GM12865 (cell line): Measurements from ENCODE around the gene SHPK.

ENCODE experiments used
- DNase-seq: peaks from one replicate; pipeline ENCODE4 v3.0.0; 2010; ENCODE audit warnings: low read depth
- H3K4me3 ChIP-seq: 2 replicates; pipeline ENCODE4 v1.5.1; 2011; ENCODE audit warnings: mild to moderate bottlenecking, low read depth, low read length, control low read depth
- TF ChIP-seq, protein P1 (sequence below): IDR thresholded peaks from 2 replicates; pipeline ENCODE4 v1.5.1; 2011; ENCODE audit warnings: low read length, control low read depth, low read depth, inconsistent platforms; ENCODE audit not compliant: insufficient read depth; ENCODE audit errors: missing control alignments

SHPK gene

DNA sequence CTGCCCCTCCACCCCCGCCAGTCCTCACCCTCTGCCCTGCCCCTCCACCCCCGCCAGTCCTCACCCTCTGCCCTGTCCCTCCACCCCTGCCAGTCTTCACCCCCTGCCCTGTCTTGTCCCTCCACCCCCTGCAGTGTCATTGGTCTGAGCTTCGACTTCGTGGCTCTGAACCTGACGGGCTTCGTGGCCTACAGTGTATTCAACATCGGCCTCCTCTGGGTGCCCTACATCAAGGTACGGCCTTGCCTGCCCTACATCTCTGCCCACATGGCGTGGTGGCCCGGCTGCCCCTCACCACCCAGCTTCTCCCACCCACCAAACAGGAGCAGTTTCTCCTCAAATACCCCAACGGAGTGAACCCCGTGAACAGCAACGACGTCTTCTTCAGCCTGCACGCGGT, 20.3 kb upstream of the SHPK start:
- no peak overlapping the region for H3K4me3 ChIP-seq
- DNase-seq, result no peak
- TF ChIP-seq, protein P1, sequence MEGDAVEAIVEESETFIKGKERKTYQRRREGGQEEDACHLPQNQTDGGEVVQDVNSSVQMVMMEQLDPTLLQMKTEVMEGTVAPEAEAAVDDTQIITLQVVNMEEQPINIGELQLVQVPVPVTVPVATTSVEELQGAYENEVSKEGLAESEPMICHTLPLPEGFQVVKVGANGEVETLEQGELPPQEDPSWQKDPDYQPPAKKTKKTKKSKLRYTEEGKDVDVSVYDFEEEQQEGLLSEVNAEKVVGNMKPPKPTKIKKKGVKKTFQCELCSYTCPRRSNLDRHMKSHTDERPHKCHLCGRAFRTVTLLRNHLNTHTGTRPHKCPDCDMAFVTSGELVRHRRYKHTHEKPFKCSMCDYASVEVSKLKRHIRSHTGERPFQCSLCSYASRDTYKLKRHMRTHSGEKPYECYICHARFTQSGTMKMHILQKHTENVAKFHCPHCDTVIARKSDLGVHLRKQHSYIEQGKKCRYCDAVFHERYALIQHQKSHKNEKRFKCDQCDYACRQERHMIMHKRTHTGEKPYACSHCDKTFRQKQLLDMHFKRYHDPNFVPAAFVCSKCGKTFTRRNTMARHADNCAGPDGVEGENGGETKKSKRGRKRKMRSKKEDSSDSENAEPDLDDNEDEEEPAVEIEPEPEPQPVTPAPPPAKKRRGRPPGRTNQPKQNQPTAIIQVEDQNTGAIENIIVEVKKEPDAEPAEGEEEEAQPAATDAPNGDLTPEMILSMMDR, result no peak

DNA sequence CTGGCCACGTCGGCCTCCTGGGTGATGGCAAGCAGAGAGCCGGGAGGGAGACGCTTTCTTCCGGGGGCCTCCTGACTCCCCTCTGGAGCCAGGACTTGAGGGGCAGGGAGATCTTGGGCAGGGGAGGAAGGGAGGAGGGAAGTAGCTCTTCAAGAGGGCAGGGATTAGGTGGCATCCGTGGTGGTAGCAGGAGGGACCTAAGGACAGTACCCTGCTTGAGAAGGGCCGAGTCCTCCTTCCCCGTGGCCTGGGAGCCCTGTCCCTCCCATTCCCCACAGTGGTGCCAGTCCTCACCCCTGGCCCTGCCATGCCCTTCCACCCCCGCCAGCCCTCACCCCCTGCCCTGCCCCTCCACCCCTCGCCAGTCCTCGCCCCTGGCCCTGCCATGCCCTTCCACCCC, 19.7 kb upstream of the SHPK start:
- H3K4me3 ChIP-seq, result no peak overlapping the region
- TF ChIP-seq, protein P1, result no peak
- no peak for DNase-seq

DNA sequence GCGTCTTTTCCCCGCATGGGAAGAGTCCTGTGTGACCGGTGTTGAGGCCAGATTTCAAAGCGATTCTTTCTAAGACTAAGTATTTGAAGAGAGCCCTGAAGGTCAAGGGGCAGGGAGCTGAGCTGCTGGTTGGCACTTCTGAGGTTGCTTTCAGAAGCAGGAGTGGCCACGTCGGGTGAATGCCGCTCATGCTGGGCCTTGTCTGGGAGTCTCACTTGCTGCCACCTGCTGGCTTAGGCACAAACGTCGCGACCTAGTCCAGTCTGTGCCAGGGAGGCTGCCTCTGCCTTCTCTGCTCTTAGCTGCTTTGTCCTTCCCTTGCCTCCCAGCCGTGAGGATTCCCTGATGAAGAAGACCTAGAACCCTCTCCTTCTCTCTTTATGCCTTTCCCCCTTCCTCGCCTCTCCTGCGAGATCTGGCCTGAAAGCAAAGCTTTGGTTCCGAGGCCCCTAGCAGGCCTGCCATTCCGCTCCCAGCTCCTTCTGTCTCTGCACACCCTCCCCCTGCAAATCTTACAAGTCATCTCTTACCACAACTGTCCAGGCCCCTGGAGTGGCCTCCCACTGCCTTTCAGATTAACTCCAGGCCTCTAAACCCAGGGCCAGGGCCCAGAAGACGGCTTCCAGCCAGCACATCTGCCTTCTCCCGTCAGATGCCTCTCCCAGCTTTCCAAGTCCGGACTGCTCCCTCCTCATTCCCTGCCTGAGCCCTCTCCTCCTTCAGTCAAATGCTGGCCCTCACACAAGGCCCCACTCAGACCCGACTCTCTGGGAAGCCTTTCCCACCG, 11.9 kb upstream of the SHPK start:
- H3K4me3 ChIP-seq, result no peak overlapping the region
- peak; percentile 67 for DNase-seq
- TF ChIP-seq, protein P1, result peak; percentile 48

DNA sequence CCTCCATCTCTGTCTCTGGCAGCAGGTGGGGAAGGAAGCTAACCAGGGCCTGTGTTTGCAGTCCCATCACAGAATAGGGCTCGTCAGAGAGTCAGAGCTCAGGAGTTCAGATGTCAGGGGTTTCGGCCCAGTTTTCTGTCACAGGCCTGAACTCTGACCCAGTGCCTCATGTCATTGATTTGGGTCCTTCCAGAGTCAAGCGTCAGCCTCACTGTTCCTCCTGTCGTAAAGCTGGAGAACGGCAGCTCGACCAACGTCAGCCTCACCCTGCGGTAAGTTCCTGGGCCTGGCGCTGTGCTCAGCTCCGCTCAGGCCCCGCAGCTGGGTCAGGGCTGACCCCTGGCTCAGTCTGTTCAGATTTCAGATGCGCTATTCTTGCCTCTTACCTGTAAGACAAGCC, 11.2 kb upstream of the SHPK start:
- no peak for DNase-seq
- H3K4me3 ChIP-seq, result no peak overlapping the region
- TF ChIP-seq, protein P1, result no peak

DNA sequence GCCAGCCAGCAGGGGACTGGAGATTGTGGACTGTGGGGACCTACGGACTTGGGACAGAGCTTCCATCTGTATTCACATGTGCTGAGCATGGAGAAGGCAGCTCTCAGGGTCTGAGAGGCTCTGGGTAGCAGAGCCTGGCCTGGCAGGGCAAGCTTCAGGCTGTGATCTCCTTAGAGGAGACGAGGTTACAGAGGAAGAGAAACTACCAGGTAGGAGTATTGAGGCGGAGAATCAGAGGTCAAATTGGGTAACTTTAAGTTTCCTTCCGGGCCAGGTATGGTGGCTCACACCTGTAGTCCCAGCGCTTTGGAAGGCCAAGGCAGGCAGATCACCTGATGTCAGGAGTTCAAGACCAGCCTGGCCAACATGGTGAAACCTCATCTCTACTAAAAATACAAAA, 9.3 kb upstream of the SHPK start:
- TF ChIP-seq, protein P1, result no peak
- DNase-seq, result no peak
- H3K4me3 ChIP-seq, result no peak overlapping the region

DNA sequence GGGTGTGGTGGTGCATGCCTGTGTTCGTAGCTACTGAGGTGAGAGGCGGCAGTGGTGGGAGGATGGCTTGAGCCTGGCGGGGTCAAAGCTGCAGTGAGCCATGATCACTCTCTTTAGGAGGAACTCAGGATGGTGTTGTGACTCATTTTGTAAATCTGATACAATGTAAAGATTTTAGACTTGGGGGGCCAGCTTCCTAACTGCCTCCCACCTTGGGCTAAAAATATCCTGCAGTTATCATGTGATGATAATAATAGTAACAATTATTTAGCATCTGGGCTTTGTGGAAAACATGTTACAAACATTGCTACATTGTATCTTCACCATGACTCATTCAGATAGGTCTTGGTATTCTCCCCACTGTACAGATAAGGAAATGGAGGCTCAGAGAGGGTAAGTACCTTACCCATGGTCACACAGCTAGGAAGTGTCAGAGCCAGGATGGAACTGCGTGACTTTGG, 7.9 kb upstream of the SHPK start:
- H3K4me3 ChIP-seq, result no peak overlapping the region
- no peak for DNase-seq
- TF ChIP-seq, protein P1, result no peak
